Measurements from ENCODE around the gene CLDN5.
A peak's percentile ranks its signal among the peaks of the same experiment; 100 is the strongest.
"Not testable (repeated sequence)": the region's sequence is repeated elsewhere in the genome, so short reads cannot be mapped to it uniquely, and the experiment has no call there.

The CLDN5 gene

GRCh38 chr22:19547620-19548019 is 23.4 kb upstream of the CLDN5 start:
- DNase-seq: no peak

GRCh38 chr22:19546680-19547079 is 22.5 kb upstream of the CLDN5 start:
- DNase-seq: peak; percentile 77

GRCh38 chr22:19545935-19546207 is 21.7 kb upstream of the CLDN5 start:
- DNase-seq: no peak

- DNase-seq: no peak
Observed at GRCh38 chr22:19543970-19544708, 19.9 kb upstream of the CLDN5 start.

GRCh38 chr22:19540394-19540793 is 16.2 kb upstream of the CLDN5 start:
- DNase-seq: no peak

- DNase-seq: no peak
Observed at GRCh38 chr22:19537941-19538488, 13.8 kb upstream of the CLDN5 start.

GRCh38 chr22:19536564-19536963 is 12.4 kb upstream of the CLDN5 start:
- DNase-seq: no peak

- DNase-seq: no peak
Observed at GRCh38 chr22:19535001-19535400, 10.8 kb upstream of the CLDN5 start.

GRCh38 chr22:19533857-19534256 is 9.6 kb upstream of the CLDN5 start:
- no peak for DNase-seq

GRCh38 chr22:19533049-19533626 is 8.9 kb upstream of the CLDN5 start:
- no peak for DNase-seq

- DNase-seq: not testable (repeated sequence)
Observed at GRCh38 chr22:19531327-19531726, 7.1 kb upstream of the CLDN5 start.

- DNase-seq: no peak
Observed at GRCh38 chr22:19530751-19531150, 6.5 kb upstream of the CLDN5 start.

GRCh38 chr22:19529811-19530210 is 5.6 kb upstream of the CLDN5 start:
- no peak for DNase-seq

- DNase-seq: peak; percentile 75
Observed at GRCh38 chr22:19527861-19528417, 3.7 kb upstream of the CLDN5 start.

GRCh38 chr22:19527321-19527721 is 3.1 kb upstream of the CLDN5 start:
- DNase-seq: no peak

- DNase-seq: no peak
Observed at GRCh38 chr22:19526702-19527111, 2.5 kb upstream of the CLDN5 start.

- DNase-seq: no peak
Observed at GRCh38 chr22:19526076-19526701, 2.0 kb upstream of the CLDN5 start.

GRCh38 chr22:19525666-19526065 is 1.5 kb upstream of the CLDN5 start:
- DNase-seq: no peak

- no peak for DNase-seq
Observed at GRCh38 chr22:19525116-19525660, 978 bp upstream of the CLDN5 start.

GRCh38 chr22:19523240-19524169 is 705 bp downstream of the CLDN5 start:
- peak; percentile 15 for DNase-seq

GRCh38 chr22:19522881-19523239 is 1.4 kb downstream of the CLDN5 start:
- DNase-seq: no peak

GRCh38 chr22:19522190-19522880 is 1.9 kb downstream of the CLDN5 start:
- DNase-seq: no peak
